Ecto neural progenitor cell (in vitro differentiated cells): ENCODE measurements around the gene REV3L.
A peak's percentile ranks its signal among the peaks of the same experiment; 100 is the strongest.
"Not testable (repeated sequence)": the region's sequence is repeated elsewhere in the genome, so short reads cannot be mapped to it uniquely, and the experiment has no call there.

ENCODE experiments used
- DNase-seq: peaks from one replicate; pipeline ENCODE4 v3.0.0-alpha.2; 2018; ENCODE audit warnings: low spot score

Gene REV3L, protein sequence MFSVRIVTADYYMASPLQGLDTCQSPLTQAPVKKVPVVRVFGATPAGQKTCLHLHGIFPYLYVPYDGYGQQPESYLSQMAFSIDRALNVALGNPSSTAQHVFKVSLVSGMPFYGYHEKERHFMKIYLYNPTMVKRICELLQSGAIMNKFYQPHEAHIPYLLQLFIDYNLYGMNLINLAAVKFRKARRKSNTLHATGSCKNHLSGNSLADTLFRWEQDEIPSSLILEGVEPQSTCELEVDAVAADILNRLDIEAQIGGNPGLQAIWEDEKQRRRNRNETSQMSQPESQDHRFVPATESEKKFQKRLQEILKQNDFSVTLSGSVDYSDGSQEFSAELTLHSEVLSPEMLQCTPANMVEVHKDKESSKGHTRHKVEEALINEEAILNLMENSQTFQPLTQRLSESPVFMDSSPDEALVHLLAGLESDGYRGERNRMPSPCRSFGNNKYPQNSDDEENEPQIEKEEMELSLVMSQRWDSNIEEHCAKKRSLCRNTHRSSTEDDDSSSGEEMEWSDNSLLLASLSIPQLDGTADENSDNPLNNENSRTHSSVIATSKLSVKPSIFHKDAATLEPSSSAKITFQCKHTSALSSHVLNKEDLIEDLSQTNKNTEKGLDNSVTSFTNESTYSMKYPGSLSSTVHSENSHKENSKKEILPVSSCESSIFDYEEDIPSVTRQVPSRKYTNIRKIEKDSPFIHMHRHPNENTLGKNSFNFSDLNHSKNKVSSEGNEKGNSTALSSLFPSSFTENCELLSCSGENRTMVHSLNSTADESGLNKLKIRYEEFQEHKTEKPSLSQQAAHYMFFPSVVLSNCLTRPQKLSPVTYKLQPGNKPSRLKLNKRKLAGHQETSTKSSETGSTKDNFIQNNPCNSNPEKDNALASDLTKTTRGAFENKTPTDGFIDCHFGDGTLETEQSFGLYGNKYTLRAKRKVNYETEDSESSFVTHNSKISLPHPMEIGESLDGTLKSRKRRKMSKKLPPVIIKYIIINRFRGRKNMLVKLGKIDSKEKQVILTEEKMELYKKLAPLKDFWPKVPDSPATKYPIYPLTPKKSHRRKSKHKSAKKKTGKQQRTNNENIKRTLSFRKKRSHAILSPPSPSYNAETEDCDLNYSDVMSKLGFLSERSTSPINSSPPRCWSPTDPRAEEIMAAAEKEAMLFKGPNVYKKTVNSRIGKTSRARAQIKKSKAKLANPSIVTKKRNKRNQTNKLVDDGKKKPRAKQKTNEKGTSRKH (N-terminal part only)

DNA sequence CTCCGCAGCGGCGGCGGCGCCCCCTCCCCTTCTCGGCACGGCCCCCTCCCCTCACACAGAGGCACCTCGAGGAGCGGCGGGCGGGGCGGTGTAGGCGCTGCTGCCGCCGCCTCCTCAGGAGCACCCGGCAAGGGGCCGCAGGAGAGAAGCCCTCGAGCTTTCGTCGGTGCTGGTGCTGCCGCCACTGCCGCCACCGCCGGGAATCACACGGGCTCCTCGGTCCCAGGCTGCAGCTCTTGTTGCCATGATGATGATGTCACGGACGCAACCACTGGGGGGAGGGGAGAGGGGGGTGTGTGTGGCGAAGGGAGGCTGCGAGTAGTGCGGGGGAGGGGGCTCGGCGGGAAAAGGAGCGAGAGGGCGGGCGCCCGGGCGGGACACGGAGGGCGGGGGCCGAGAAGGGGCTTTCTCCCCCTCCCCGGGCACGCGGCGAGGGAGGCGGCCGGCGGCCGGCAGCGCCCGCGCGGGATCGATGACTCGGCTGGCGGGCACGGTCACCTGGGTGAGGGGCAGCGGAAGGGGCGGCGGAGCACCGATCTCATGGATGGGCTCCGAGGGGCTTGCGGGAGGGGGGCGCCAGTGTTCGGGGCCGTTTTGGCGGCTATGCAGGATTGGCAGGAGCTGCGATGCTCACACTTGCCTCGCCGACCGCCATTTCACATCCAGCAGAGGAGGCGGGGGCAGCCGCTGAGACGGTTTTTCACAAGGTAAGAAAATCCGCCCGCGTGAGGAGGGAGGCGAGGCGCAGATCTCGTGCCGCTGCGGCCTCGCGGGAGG lies at the start of gene REV3L:
Gene REV3L (minus strand): TSS at position 260 of the 777 bp plus-strand sequence. CDS start 330 bp downstream, outside the sequence.
- DNase-seq = peak; percentile 95

GRCh38 chr6:111531185-111531584 lies 48.2 kb upstream of the REV3L start:
- DNase-seq = no peak

- no peak for DNase-seq
Observed at GRCh38 chr6:111530667-111531066, 47.6 kb upstream of the REV3L start.

DNA sequence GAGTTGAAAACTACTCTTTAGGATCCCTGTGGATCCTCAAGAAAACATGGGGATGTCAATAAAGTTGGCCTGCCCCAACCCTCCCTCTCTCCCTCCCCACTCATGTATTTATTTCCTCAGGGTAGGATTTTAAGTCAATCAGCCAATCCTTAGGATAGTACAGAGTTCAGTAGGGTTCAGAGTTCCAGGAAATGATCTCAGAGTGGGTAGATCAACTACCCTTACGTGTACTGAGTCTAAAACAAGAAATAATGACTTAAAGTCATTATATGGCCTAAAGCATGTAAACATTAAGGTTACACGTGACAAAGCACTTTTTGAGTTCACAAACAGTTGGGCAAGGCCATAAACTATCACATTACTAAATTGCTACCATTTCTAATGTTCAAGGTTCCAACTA lies 47.2 kb upstream of the REV3L start:
- DNase-seq = no peak

GRCh38 chr6:111527367-111527766 lies 44.3 kb upstream of the REV3L start:
- DNase-seq = no peak

- DNase-seq = no peak
Observed at GRCh38 chr6:111524735-111525134, 41.7 kb upstream of the REV3L start.

GRCh38 chr6:111524252-111524651 lies 41.2 kb upstream of the REV3L start:
- no peak for DNase-seq

- no peak for DNase-seq
Observed at GRCh38 chr6:111523484-111524167, 40.6 kb upstream of the REV3L start.

- no peak for DNase-seq
Observed at GRCh38 chr6:111522393-111523020, 39.5 kb upstream of the REV3L start.

DNA sequence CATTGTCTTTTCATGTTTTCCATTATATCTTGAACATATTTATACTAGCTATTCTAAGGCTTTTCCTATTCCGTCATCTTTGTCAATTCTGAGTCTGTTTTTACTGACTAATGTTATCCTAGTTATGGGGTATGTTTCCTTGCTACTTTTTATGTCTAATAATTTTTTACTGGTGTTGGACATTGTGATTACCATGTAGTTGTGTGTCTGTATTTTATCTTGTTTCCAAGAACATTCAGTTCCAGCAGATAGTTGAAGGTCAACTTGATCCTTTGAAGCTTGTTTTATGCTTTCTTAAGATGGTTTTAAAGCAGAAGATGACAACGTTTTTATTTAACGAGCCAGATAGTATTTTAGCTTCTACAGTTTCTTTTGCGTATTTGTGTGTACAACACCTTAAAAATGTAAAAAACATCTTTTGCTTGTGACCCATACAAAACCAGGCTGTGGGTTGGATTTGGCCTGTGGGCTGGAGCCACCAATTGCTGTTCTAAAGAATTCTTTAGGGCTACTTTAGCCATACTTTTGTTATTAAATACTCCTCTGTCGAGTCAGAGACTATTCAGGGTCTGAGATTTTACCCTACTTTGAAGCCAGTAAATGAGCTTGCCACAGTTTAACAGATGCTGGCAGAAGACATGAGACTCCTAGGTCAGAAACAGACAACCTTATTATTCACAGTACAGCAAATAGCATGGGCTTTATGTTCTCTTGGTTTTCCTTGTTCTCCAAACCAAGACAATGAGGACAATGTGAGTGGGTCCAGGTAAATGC lies 38.7 kb upstream of the REV3L start:
- no peak for DNase-seq

GRCh38 chr6:111520524-111520923 lies 37.5 kb upstream of the REV3L start:
- DNase-seq = no peak

DNA sequence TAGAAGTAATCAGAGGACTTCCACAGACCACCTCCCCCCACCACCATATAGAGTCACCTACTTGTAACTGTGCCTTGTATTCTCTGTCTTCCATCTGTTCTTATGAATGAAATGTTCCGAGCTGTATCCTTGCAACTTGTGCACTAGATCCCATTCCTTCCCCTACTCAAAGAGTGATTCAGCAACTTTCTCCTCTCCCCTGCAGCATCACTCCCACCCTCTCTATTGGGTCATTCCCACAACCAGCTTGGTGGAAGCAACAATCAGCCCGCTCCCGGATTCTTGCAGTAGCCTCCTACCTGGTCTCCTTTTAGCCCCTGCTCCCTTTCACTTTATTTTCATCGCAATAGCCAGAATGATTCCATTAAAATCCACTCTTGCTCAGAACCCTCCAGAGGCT lies 34.9 kb upstream of the REV3L start:
- no peak for DNase-seq

DNA sequence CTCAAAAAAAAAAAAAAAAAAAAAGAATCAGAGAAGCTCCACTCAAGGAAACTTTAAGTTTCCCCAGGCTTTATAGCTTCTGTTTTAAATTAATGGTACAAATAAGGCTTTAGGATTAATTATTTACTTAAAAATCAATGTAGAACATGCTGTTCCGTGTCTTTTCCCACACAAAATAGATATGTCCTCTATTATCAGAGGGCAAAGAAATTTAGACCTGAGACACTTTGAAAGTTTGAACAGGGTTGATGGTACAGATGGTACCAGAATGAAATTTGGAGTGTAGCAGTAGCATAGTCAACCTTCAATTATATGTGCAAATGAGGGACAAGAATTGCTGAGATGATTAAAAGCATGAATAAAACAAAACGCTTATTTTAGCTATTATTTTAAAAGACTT lies 32.2 kb upstream of the REV3L start:
- no peak for DNase-seq

DNA sequence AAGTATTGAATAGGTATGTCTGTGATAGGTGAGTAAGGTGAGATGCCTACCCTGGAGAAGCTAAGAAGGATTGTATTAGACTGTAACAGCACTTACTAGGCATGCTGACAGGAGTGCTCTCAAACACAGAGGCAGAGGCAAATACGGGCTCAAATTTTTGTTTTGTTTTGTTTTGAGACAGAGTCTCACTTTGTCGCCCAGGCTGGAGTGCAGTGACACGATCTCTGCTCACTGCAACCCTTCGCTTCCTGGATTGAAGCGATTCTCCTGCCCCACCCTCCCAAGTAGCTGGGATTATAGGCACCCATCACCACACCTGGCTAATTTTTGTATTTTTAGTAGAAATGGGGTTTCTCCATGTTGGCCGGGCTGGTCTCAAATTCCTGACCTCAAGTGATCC lies 31.5 kb upstream of the REV3L start:
- DNase-seq = not testable (repeated sequence)

GRCh38 chr6:111507219-111507618 lies 24.2 kb upstream of the REV3L start:
- DNase-seq = not testable (repeated sequence)

DNA sequence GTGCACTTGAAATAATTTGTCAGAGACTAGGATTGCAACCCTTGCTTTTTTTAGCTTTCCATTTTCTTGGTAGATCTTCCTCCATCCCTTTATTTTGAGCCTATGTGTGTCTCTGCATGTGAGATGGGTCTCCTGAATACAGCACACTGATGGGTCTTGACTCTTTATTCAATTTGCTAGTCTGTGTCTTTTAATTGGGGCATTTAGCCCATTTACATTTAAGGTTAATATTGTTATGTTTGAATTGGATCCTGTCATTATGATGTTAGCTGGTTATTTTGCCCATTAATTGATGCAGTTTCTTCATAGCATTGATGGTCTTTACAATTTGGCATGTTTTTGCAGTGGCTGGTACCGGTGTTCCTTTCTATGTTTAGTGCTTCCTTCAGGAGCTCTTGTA lies 22.5 kb upstream of the REV3L start:
- DNase-seq = not testable (repeated sequence)

DNA sequence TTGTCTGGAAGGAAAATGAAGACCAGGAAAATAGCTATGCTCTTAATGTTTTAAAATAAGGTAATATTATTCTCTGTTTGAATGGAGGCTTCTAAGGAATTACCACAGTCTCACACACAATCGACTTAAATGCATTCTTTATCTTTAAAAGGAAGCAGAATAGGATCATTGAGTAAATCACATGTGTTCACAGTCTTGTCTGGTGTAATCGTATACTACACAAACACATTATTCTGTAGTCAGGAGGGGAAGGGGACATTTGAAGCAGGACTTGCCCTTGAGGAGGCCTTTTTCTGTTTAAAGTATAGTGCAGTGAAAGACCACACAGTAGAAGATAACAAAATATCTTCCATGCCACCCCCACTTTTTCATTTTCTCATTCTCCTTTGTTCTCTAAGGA lies 20.6 kb upstream of the REV3L start:
- DNase-seq = no peak

GRCh38 chr6:111503194-111503593 lies 20.2 kb upstream of the REV3L start:
- DNase-seq = no peak

- no peak for DNase-seq
Observed at GRCh38 chr6:111502154-111502553, 19.1 kb upstream of the REV3L start.
